GM18508 (cell line): ENCODE data around the gene ADAMTSL5.
"Not testable (repeated sequence)": the region's sequence is repeated elsewhere in the genome, so short reads cannot be mapped to it uniquely, and the experiment has no call there.

Source experiments
- ATAC-seq: cut with Tn5 transposase; IDR thresholded peaks from one replicate; pipeline ENCODE4 v1.9.1; 2021; ENCODE audit warnings: moderate number of reproducible peaks; ENCODE audit not compliant: insufficient read depth, unreplicated experiment

Gene ADAMTSL5

GRCh38 chr19:1531587-1531986 lies 18.8 kb upstream of the ADAMTSL5 start:
- ATAC-seq = no peak

- not testable (repeated sequence) for ATAC-seq
Measured at GRCh38 chr19:1530856-1531255, 18.0 kb upstream of the ADAMTSL5 start.

GRCh38 chr19:1529430-1529816 lies 16.6 kb upstream of the ADAMTSL5 start:
- ATAC-seq = no peak

GRCh38 chr19:1528596-1529429 lies 16.0 kb upstream of the ADAMTSL5 start:
- ATAC-seq = no peak

GRCh38 chr19:1527650-1528309 lies 15.0 kb upstream of the ADAMTSL5 start:
- ATAC-seq = no peak

GRCh38 chr19:1526979-1527649 lies 14.3 kb upstream of the ADAMTSL5 start:
- no peak for ATAC-seq

- no peak for ATAC-seq
Measured at GRCh38 chr19:1526066-1526778, 13.4 kb upstream of the ADAMTSL5 start.

GRCh38 chr19:1525343-1525742 lies 12.5 kb upstream of the ADAMTSL5 start:
- ATAC-seq = no peak

GRCh38 chr19:1524972-1525325 lies 12.1 kb upstream of the ADAMTSL5 start:
- ATAC-seq = no peak

- ATAC-seq = no peak
Measured at GRCh38 chr19:1524287-1524971, 11.6 kb upstream of the ADAMTSL5 start.

- no peak for ATAC-seq
Measured at GRCh38 chr19:1523412-1524286, 10.8 kb upstream of the ADAMTSL5 start, which contains the start of gene PLK5. Gene PLK5, plus strand, starts transcription at chr19:1524077. Its CDS starts 2,920 bp downstream, at chr19:1526997.

- no peak for ATAC-seq
Measured at GRCh38 chr19:1522838-1523237, 10.0 kb upstream of the ADAMTSL5 start.

GRCh38 chr19:1522061-1522460 lies 9.2 kb upstream of the ADAMTSL5 start:
- ATAC-seq = no peak

- ATAC-seq = no peak
Measured at GRCh38 chr19:1521636-1522035, 8.8 kb upstream of the ADAMTSL5 start.

- no peak for ATAC-seq
Measured at GRCh38 chr19:1520203-1520780, 7.5 kb upstream of the ADAMTSL5 start.

- ATAC-seq = not testable (repeated sequence)
Measured at GRCh38 chr19:1519802-1520201, 7.0 kb upstream of the ADAMTSL5 start.

- no peak for ATAC-seq
Measured at GRCh38 chr19:1518471-1518870, 5.7 kb upstream of the ADAMTSL5 start.

- ATAC-seq = no peak
Measured at GRCh38 chr19:1516395-1516753, 3.6 kb upstream of the ADAMTSL5 start.
